GM12891 (cell line): ENCODE measurements around the gene CCL2.

Experiments
- DNase-seq: peaks from one replicate; pipeline ENCODE4 v3.0.0; 2011; ENCODE audit warnings: low spot score; ENCODE audit not compliant: insufficient read length
- FAIRE-seq: peaks from 2 replicates; lab custom pipeline; 2011; peaks lifted over from hg19 to GRCh38; lab: Jason Lieb, UNC
- PAX5 ChIP-seq: IDR thresholded peaks from 2 replicates; pipeline ENCODE4 v1.6.1; 2011; ENCODE audit warnings: low read length, moderate library complexity, mild to moderate bottlenecking; ENCODE audit not compliant: insufficient read depth, severe bottlenecking
- POLR2A ChIP-seq: IDR thresholded peaks from 2 replicates; pipeline ENCODE4 v1.6.1; 2011; ENCODE audit warnings: low read depth, low read length, control low read depth
- POLR2AphosphoS5 ChIP-seq: IDR thresholded peaks from 2 replicates; pipeline ENCODE4 v1.6.1; 2011; ENCODE audit warnings: low read depth, low read length, control low read depth
- POU2F2 ChIP-seq: IDR thresholded peaks from 2 replicates; pipeline ENCODE4 v1.6.1; 2011; ENCODE audit warnings: low read depth, mild to moderate bottlenecking, control low read depth, low read length, moderate library complexity
- SPI1 ChIP-seq: IDR thresholded peaks from 2 replicates; pipeline ENCODE4 v1.6.1; 2011; ENCODE audit warnings: low read depth, low read length, control low read depth
- TAF1 ChIP-seq: IDR thresholded peaks from 2 replicates; pipeline ENCODE4 v1.6.1; 2011; ENCODE audit warnings: low read depth, low read length, control low read depth

Gene CCL2

DNA sequence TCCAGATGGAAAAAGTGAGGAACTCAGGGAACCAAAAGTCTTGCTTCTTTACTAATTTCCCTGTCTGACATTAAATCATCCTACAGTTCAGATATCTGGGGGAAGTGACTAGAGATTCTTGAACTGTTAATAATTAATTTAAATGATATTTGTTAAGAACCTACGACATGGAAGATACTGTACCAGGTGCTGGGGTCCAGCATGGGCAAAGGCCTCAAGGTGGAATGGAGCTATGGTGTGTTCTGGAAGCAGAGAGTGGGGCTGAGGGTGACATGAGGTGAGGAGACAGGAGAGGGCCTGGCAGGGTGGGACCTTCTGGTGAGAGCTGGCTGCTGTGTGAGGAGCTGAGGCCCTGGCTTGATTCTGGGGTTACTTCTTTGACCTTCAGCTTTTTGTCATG lies 6.0 kb upstream of the CCL2 start:
- FAIRE-seq (no peak), DNase-seq (no peak)
- TF ChIP-seq POLR2AphosphoS5: no peak
- TF ChIP-seq POU2F2: no peak
- TF ChIP-seq POLR2A: no peak
- no peak for TF ChIP-seq TAF1
- TF ChIP-seq PAX5: no peak
- TF ChIP-seq SPI1: no peak

GRCh38 chr17:34249478-34249877 lies 5.6 kb upstream of the CCL2 start:
- TF ChIP-seq PAX5: no peak
- no peak for TF ChIP-seq POU2F2
- no peak for TF ChIP-seq TAF1
- TF ChIP-seq SPI1: no peak
- no peak for TF ChIP-seq POLR2AphosphoS5
- no peak for TF ChIP-seq POLR2A
- DNase-seq: no peak
- FAIRE-seq: no peak

- no peak for FAIRE-seq
- no peak for TF ChIP-seq POU2F2
- no peak for TF ChIP-seq PAX5
- no peak for TF ChIP-seq POLR2AphosphoS5
- no peak for TF ChIP-seq SPI1
- no peak for TF ChIP-seq POLR2A
- no peak for TF ChIP-seq TAF1
- no peak for DNase-seq
Observed at GRCh38 chr17:34251186-34251585, 3.9 kb upstream of the CCL2 start.

- DNase-seq (peak; percentile 21), FAIRE-seq (no peak)
- TF ChIP-seq TAF1: no peak
- no peak for TF ChIP-seq PAX5
- no peak for TF ChIP-seq SPI1
- TF ChIP-seq POLR2A: no peak
- no peak; the same call in 1 of the 2 replicates for TF ChIP-seq POU2F2
- TF ChIP-seq POLR2AphosphoS5: no peak
Observed at GRCh38 chr17:34252095-34252443, 3.0 kb upstream of the CCL2 start.

- FAIRE-seq (no peak), DNase-seq (no peak)
- TF ChIP-seq SPI1 (peak; percentile 39; the same call in 1 of the 2 replicates), POU2F2 (no peak), TAF1 (no peak), POLR2A (no peak)
Observed at GRCh38 chr17:34252444-34253138, 2.5 kb upstream of the CCL2 start.

- no peak for DNase-seq
- TF ChIP-seq PAX5: no peak
- no peak for TF ChIP-seq SPI1
- no peak for TF ChIP-seq POU2F2
- TF ChIP-seq POLR2AphosphoS5: no peak
- TF ChIP-seq TAF1: no peak
- no peak for TF ChIP-seq POLR2A
- FAIRE-seq: no peak
Observed at GRCh38 chr17:34253139-34253525, 2.0 kb upstream of the CCL2 start.

- DNase-seq (no peak), FAIRE-seq (no peak)
- TF ChIP-seq POLR2AphosphoS5: no peak
- no peak for TF ChIP-seq SPI1
- TF ChIP-seq PAX5: no peak
- no peak for TF ChIP-seq TAF1
- no peak for TF ChIP-seq POU2F2
- TF ChIP-seq POLR2A: no peak
Observed at GRCh38 chr17:34254146-34254545, 939 bp upstream of the CCL2 start.

- TF ChIP-seq POU2F2 (no peak), POLR2AphosphoS5 (no peak), TAF1 (no peak), SPI1 (no peak), PAX5 (no peak), POLR2A (no peak)
- no peak for DNase-seq
Observed at GRCh38 chr17:34255381-34255732, 272 bp downstream of the CCL2 start.

DNA sequence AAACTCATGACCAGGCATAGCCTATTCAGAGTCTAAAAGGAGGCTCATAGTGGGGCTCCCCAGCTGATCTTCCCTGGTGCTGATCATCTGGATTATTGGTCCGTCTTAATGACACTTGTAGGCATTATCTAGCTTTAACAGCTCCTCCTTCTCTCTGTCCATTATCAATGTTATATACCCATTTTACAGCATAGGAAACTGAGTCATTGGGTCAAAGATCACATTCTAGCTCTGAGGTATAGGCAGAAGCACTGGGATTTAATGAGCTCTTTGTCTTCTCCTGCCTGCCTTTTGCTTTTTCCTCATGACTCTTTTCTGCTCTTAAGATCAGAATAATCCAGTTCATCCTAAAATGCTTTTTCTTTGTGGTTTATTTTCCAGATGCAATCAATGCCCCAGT lies 756 bp downstream of the CCL2 start:
- no peak for DNase-seq
- FAIRE-seq: no peak
- TF ChIP-seq SPI1 (no peak), POLR2AphosphoS5 (no peak), TAF1 (no peak), POLR2A (no peak), PAX5 (no peak), POU2F2 (no peak)

More at GRCh38 chr17:34255381-34255732, 272 bp downstream of the CCL2 start:
- no peak for FAIRE-seq

- DNase-seq (no peak), FAIRE-seq (no peak)
- TF ChIP-seq SPI1 (no peak), PAX5 (no peak), POLR2AphosphoS5 (no peak), TAF1 (no peak), POU2F2 (no peak), POLR2A (no peak)
Observed at GRCh38 chr17:34257299-34257985, 2.4 kb downstream of the CCL2 start.
